Endodermal cell (in vitro differentiated cells): ENCODE results near the gene ZNF622. TPM values are rescaled to one million over a fixed set of nuclear protein-coding genes. Genes with fewer than 3 reads are reported as not detected.

Source experiments
- DNase-seq: peaks from one replicate; pipeline ENCODE4 v3.0.0-alpha.2; 2017
- H3K27ac ChIP-seq: 2 replicates; pipeline ENCODE4 v1.5.1; 2013; ENCODE audit warnings: mild to moderate bottlenecking, low read depth, low read length, moderate library complexity
- H3K27me3 ChIP-seq: 2 replicates; pipeline ENCODE4 v1.6.1; 2013; ENCODE audit warnings: mild to moderate bottlenecking, low read length, moderate library complexity; ENCODE audit not compliant: insufficient read depth, control insufficient read depth, poor library complexity, severe bottlenecking
- H3K36me3 ChIP-seq: 2 replicates; pipeline ENCODE4 v1.7.0; 2013; ENCODE audit warnings: mild to moderate bottlenecking, low read length, moderate library complexity; ENCODE audit not compliant: control insufficient read depth, insufficient read depth
- H3K4me1 ChIP-seq: one replicate; pipeline ENCODE4 v1.7.0; 2013; ENCODE audit warnings: low read length; ENCODE audit not compliant: control insufficient read depth, insufficient read depth
- H3K4me3 ChIP-seq: 2 replicates; pipeline ENCODE4 v1.5.1; 2013; ENCODE audit warnings: mild to moderate bottlenecking, low read length, moderate library complexity
- H3K9ac ChIP-seq: 2 replicates; pipeline ENCODE4 v1.6.1; 2013; ENCODE audit warnings: mild to moderate bottlenecking, low read length, moderate library complexity; ENCODE audit not compliant: poor library complexity, severe bottlenecking; ENCODE audit errors: extremely low read depth
- H3K9me3 ChIP-seq: 2 replicates; pipeline ENCODE4 v1.6.1; 2013; ENCODE audit warnings: mild to moderate bottlenecking, low read length, moderate library complexity; ENCODE audit not compliant: control insufficient read depth
- H3K27ac Mint-ChIP-seq: 2 replicates; pipeline ENCODE4 v1.8.0; 2020; ENCODE audit warnings: mixed read lengths
- H3K27me3 Mint-ChIP-seq: 2 replicates; pipeline ENCODE4 v1.8.0; 2021; ENCODE audit warnings: mild to moderate bottlenecking, mixed read lengths; ENCODE audit not compliant: insufficient read depth
- H3K36me3 Mint-ChIP-seq: 2 replicates; pipeline ENCODE4 v1.8.0; 2020; ENCODE audit warnings: low read depth, mixed read lengths
- H3K4me1 Mint-ChIP-seq: 2 replicates; pipeline ENCODE4 v1.8.0; 2020; ENCODE audit warnings: mixed read lengths
- H3K4me3 Mint-ChIP-seq: 2 replicates; pipeline ENCODE4 v1.8.0; 2020; ENCODE audit warnings: mild to moderate bottlenecking, moderate library complexity, mixed read lengths
- H3K9me3 Mint-ChIP-seq: 2 replicates; pipeline ENCODE4 v1.8.0; 2020; ENCODE audit warnings: mild to moderate bottlenecking, mixed read lengths
- CTCF ChIP-seq: fragments of 200-600 bp; sonication (generic); conservative IDR thresholded peaks from 2 replicates; pipeline ENCODE4 v1.5.0; 2021; ENCODE audit warnings: antibody characterized with exemption, mild to moderate bottlenecking
- WGBS, 2 experiments: methylation state at CpG; one replicate each; pipeline versions ENCODE4 v1.1.5 to v1.1.7; 2013; ENCODE audit warnings: missing lambda C conversion rate in 2 of 2, mixed read lengths in 1 of 2; ENCODE audit not compliant: insufficient coverage in 1 of 2, insufficient read length in 1 of 2; 5-methylcytosine and 5-hydroxymethylcytosine counted together
- total RNA-seq, 2 donors: library from RNA; stranded (reverse); fragmentation: NEBNext Ultra II Directional in 1 of 2; extraction: Animal tissue kit (Norgen Biotek cat#: 25700) in 1 of 2; gene quantifications; 2 replicates in 1 of 2; 3 replicates in 1 of 2; pipeline ENCODE4 v1.2.1, GENCODE V29; 2021

ZNF622 gene
- total RNA-seq, 2 donors from 2014 or later, result 27.3 to 28.6 TPM

GRCh38 chr5:16505140-16505891 is 39.7 kb upstream of the ZNF622 start:
- Mint-ChIP-seq H3K4me3 (no peak overlapping the region), H3K27me3 (no peaks in the 10 kb centered on the region), H3K9me3 (peaks cover 2% of the 10 kb centered on the region), H3K27ac (no peak overlapping the region), H3K4me1 (peaks cover 10% of the 10 kb centered on the region), H3K36me3 (no peaks in the 10 kb centered on the region)
- TF ChIP-seq CTCF, result no peak
- Histone ChIP-seq H3K27ac (no peak overlapping the region), H3K4me1 (no peaks in the 10 kb centered on the region), H3K4me3 (no peak overlapping the region), H3K27me3 (no peaks in the 10 kb centered on the region), H3K9me3 (no peaks in the 10 kb centered on the region), H3K9ac (no peak overlapping the region), H3K36me3 (no peaks in the 10 kb centered on the region)
- 87 to 88% methylated on average over 12 to 17 of the region's 17 CpGs for WGBS, 2 experiments
- DNase-seq, result no peak

GRCh38 chr5:16504571-16504970 is 39.0 kb upstream of the ZNF622 start:
- Histone ChIP-seq H3K4me3 (no peak overlapping the region), H3K4me1 (no peaks in the 10 kb centered on the region), H3K9me3 (no peaks in the 10 kb centered on the region), H3K27ac (no peak overlapping the region), H3K9ac (no peak overlapping the region), H3K36me3 (no peaks in the 10 kb centered on the region), H3K27me3 (no peaks in the 10 kb centered on the region)
- Mint-ChIP-seq H3K4me1 (peaks cover 10% of the 10 kb centered on the region), H3K9me3 (peaks cover 2% of the 10 kb centered on the region), H3K27ac (no peak overlapping the region), H3K27me3 (no peaks in the 10 kb centered on the region), H3K4me3 (no peak overlapping the region), H3K36me3 (no peaks in the 10 kb centered on the region)
- no peak for TF ChIP-seq CTCF
- WGBS, 2 experiments, result 93 to 94% methylated on average over 6 to 10 of the region's 10 CpGs
- DNase-seq, result no peak

- no peak for DNase-seq
- Mint-ChIP-seq H3K27ac (no peak overlapping the region), H3K4me1 (no peaks in the 10 kb centered on the region), H3K9me3 (peaks cover 2% of the 10 kb centered on the region), H3K4me3 (no peak overlapping the region), H3K36me3 (no peaks in the 10 kb centered on the region), H3K27me3 (no peaks in the 10 kb centered on the region)
- H3K27ac ChIP-seq, result no peak overlapping the region
- WGBS, 2 experiments, result 78 to 89% methylated on average over 2 to 3 of the region's 3 CpGs
- H3K27me3 ChIP-seq, result no peaks in the 10 kb centered on the region
- H3K4me1 ChIP-seq, result no peaks in the 10 kb centered on the region
- H3K36me3 ChIP-seq, result no peaks in the 10 kb centered on the region
- no peak overlapping the region for H3K4me3 ChIP-seq
- no peak for TF ChIP-seq CTCF
- H3K9ac ChIP-seq, result no peak overlapping the region
- H3K9me3 ChIP-seq, result no peaks in the 10 kb centered on the region
Observed at GRCh38 chr5:16502866-16503265, 37.3 kb upstream of the ZNF622 start.
